Activated gamma-delta T cell (primary cell): ENCODE results near the gene ZDHHC13.

Experiments used
- DNase-seq: peaks from one replicate; lab custom pipeline; 2025; lab: John Stamatoyannopoulos, UW

Gene ZDHHC13

GRCh38 chr11:19168090-19168489 is 51.1 kb downstream of the ZDHHC13 start:
- no peak for DNase-seq

DNA sequence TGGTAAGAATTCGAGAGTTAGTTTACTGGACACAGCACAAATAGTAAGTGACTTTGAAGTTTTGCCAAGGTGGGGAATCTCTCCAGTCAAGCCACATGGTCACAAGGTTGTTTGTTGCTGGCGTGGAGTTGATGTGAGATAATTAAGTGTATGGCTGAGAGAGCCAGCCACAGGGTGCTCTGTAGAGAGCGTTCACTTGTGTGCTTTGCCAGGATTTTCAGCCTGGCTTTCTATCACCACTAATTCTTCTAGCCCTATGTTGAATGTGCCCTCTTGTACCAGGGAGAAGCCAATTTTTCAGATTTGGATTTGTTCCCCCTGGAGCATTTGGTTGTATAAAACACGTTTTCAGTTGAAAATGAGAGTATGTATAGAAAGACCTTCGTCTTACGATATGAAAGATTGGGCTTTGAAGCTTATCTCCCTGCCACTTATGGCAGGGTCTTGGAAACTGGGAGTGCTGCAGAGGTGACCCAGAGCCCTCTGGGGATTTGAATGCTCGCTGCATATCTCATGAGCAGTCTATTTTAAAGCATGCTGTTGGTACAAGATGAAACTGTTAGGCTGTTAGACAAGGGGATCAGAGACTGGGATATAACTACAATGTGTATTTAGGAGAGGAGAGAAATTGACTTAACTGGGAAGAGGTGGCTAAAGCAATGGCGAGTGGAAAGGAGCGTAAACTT is 56.2 kb downstream of the ZDHHC13 start:
- no peak for DNase-seq

GRCh38 chr11:19173964-19174638 is 57.1 kb downstream of the ZDHHC13 start:
- DNase-seq, result no peak

DNA sequence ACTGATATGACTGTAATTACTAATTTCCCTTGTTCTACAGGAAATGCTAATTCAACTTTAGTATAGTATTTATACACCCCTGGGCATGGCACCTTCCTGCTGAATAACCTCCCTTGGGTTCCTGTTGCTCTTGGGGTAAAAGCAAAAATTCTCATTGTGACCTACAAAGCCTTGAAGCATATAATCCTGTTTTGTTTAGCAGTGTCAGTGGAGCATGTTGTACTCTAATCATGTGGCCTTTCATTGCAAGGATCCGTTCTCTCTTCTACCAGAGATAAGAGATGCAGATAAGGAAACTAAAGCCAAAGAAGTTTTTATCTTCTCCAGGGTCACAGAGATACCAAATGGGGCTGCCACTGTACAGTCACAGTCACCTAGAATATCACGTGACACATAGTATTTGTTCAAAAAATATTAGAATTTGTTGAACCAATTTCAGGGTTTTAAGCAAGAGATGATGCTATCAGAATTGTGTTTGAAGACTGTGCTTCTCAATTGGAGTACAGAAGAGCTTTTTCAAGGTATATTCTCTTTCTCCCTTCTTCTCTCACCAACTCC is 59.7 kb downstream of the ZDHHC13 start:
- DNase-seq, result no peak

- no peak for DNase-seq
These were observed 64.7 kb downstream of the ZDHHC13 start for GRCh38 chr11:19181531-19182261.

DNA sequence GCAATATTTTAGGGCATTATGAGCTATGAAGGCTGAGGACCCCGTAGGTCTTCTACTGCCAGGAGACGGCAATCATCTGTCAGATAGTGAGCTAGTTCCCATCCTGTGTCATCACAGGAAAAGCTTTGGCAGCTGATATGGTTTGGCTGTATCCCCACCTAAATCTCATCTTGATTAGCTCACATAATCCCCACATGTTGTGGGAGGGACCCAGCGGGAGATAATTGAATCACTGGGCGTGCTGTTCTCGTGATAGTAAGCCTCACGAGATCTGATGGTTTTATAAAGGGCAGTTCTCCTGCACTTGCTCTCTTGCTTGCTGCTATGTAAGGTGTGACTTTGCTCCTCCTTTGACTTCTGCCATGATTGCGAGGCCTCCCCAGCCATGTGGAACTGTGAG is 66.7 kb downstream of the ZDHHC13 start:
- DNase-seq, result no peak

GRCh38 chr11:19185036-19185435 is 68.1 kb downstream of the ZDHHC13 start:
- no peak for DNase-seq

DNA sequence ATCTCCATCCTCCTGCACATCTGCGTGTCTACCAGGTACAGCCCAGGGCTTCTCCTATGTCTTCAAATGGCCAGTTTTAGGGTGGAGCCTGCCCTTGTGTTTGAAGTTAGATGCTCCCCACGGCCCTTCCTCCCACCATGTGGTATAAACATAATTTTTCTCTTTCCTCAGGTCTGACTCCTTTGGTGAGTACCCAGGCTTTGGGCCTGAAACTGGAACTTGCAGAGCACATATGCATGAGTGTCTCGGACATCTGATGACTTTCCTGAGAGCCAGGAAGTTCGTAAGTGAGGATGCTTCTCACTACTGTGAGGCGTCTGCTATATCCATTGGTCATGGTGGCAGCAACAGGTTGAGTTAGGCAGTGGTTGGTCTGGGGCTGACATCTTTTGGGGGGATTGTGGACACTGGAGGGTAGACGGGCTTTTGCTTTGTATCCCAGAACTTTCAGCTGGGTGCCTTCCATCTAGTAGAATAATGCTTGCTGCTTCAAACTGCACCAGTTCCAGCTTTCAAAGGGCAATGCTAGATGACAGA is 68.6 kb downstream of the ZDHHC13 start:
- DNase-seq, result no peak

- no peak for DNase-seq
These were observed 70.3 kb downstream of the ZDHHC13 start for GRCh38 chr11:19187114-19187832.

- DNase-seq, result no peak
These were observed 70.9 kb downstream of the ZDHHC13 start for GRCh38 chr11:19187833-19188258.

DNA sequence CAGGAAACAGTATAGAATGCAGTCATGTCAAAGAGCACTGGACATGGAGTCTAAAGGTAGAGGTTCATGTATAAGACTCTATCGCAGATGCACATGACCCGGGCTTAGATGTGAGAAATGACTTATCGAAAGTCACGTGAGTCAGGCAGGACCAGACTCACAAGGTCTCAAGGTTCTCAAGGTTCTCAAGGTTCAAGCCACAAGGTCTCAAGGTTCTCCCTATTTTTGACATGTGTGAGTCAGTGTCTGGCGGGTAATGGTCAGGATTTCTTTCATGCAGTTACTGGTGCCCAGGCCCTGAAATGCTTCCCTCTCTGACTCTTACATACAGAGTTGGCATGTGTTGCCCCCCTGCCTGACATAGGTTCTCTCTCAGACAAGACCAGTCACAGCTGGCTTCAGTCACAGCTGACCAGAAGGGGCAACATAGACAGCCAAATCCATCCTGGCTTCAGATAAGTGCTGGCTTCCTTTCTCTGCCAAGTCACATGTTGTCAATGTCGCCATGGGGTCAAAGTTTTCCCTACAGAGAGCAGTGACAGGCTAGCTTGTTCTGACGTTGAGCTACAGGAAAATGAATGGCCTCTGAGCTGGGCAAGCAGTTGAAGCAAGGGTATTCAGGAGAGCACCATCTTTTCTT is 74.7 kb downstream of the ZDHHC13 start:
- DNase-seq, result no peak

DNA sequence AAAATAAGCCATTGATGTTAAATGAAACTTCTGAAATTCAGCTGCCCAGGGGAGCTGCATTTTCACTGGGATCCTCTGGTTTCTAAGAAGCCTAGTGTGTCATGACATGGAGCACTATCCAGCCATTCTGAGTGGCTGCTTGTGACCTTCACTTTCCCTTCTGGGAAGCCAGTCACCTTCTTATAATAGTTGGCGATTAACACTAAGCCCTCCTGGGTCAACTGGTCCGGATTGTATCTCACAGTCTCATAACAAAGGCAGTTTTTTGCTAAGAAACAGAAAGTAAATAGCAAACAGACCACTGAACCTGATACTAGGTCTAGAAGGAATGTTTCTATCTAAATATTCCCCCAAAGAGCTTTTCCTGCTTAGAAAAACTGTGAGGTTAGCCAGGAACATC is 76.9 kb downstream of the ZDHHC13 start:
- DNase-seq, result no peak

GRCh38 chr11:19194620-19195308 is 77.8 kb downstream of the ZDHHC13 start:
- no peak for DNase-seq

GRCh38 chr11:19196432-19196831 is 79.5 kb downstream of the ZDHHC13 start:
- DNase-seq, result no peak

DNA sequence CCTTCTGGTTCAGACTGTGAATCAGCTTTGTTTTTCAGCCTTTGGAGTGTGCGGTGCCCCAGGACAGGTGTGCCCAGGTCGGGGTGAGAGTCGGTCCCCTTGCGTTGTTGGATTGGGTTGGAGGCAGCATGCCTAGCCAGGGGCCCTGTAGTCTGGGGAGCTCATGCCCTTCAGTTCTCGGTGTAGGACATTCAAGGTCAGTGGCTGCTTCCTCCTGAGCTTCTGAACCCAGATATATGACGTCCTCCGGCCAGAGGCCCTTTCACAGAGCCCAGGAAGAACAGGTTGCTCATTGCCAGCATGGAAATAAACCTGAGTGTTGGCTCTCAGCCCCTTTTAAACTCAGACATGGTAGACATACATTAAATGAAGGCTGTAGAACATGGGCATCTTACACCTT is 82.1 kb downstream of the ZDHHC13 start:
- no peak for DNase-seq

DNA sequence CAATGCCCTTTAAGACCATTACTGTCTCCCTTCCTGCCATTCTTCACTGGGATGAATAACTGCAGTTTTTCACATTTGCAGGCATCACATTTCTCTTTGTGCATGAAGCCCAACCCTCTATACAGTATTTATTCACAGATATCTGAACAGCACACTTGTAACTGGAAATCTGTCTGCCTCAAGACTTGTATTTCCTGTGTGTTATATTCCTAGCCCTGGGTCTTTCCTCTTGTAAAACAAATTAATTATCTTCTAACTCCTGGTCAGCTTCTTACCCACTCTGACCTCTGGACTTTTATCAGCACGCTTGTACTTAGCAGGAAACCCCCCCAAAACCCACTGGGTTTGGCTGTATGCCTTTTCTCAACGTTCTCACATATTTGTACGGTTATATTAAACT is 82.8 kb downstream of the ZDHHC13 start:
- no peak for DNase-seq

DNA sequence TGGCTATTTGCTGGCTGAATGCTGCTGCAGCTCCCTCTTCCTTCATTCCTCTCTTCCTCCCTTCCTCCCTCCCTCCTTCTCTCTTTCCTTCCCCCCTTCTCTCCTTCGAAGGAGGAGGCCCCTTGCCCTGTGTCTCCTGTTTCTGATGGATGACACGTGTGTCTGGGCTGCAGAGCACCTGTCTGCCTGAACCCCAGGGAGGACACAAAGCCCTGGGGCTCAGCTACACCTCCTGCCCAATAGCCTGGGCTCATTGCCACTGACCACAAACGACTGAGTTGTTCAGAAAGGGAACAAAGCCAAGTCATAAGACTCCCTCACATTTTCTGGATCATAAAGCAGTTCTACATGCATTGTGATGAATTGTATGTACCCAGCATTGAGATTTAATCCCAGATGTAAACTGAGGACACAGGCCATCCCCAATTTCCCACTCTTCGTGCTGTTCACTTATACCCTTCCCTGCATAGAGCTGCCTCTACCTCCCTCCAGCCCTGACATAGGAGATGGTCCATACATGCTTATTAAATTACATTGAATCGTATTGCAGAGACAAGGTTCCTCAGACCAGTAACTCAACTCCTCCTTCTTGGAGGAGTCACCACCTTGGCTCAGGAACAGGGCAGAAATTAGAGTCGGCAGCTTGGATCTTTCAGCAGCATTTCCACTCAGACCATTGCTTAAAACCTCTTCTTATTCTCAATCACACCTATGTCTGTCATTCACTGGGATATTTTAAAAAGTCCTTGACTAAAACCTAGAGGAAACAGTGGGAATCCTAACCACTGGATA is 83.6 kb downstream of the ZDHHC13 start:
- no peak for DNase-seq

DNA sequence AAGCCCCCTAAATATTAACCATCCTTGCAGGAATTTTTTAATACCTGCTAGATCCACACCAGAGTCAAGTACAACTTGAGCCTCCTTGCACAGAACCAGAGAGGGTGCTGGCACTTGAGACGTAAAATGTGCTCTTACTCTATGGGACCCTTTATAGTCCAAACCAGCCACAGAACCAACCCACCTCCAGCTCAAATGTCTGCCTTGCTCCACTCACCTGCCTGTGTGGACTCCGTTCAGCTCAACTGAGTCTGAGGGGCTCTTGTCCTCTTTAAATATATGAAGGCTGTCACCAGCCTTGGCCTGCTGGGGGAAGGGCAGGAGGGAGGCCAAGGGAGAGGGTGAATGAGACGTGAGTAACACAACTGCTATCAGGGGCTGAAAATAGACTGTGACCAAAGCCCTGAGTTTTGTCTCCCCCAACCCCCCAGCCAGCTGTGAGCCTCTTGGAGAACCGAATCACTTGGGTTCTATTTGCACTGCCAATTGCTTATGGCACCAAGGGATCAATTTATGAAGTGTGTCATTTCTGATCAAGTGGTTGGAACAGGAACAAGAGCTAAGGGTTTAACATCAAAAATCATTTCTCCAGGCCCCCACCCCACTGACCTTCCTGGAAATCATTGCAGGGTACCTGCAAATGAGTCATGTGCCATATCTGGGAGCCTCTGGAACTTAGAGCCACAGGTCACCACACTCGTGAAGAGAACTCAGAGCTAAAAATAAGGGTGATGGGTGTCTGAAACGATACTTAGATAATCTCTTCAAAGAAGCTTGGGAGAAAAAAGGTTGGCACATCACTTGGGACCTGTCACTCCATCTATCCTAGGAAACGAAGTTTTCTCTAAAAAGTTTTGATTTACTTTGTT is 85.0 kb downstream of the ZDHHC13 start, which contains the start of gene CSRP3:
Gene CSRP3 (minus strand): TSS at position 247 of the 869 bp plus-strand sequence. CDS start 9,535 bp downstream, outside the sequence.
- no peak for DNase-seq

DNA sequence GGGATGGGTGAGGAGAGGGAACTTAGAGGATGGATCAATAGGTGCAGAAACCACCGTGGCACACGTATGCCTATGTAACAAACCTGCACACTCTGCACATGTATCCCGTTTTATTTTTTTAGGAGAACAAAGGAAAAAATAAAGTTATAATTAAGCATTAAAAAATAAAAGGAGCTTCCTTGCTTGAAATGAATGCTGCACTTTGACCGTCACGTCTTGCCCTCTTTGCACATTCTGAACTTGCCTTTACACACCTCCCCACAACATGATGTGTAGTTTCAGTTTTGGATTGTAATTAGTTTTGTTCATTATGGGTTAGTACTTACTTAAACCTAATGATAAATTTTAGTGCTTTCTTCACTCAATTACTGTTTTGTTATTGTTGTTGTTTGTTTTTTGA is 87.9 kb downstream of the ZDHHC13 start:
- no peak for DNase-seq
